Stimulated activated CD4-positive, alpha-beta T cell treated with anti-CD3 and anti-CD28 coated beads, Interleukin-2, amount 100 ng/mL, for 48 hours (primary cell): Measurements from ENCODE around the gene ZNFX1.

ENCODE experiments used
- DNase-seq, 2 donors: peaks; one replicate each; pipeline ENCODE4 v3.0.0-alpha.2; 2020

ZNFX1 gene

GRCh38 chr20:49291200-49291599 lies 13.3 kb upstream of the ZNFX1 start:
- no peak for DNase-seq

GRCh38 chr20:49290608-49291191 lies 12.8 kb upstream of the ZNFX1 start:
- no peak for DNase-seq

GRCh38 chr20:49288784-49289696 lies 11.2 kb upstream of the ZNFX1 start:
- DNase-seq = no peak

GRCh38 chr20:49288250-49288751 lies 10.4 kb upstream of the ZNFX1 start:
- no peak for DNase-seq

- no peak for DNase-seq
Observed at GRCh38 chr20:49287555-49288249, 9.8 kb upstream of the ZNFX1 start.

GRCh38 chr20:49286689-49287551 lies 9.1 kb upstream of the ZNFX1 start:
- DNase-seq = no peak

- no peak for DNase-seq
Observed at GRCh38 chr20:49285813-49286494, 8.1 kb upstream of the ZNFX1 start.

GRCh38 chr20:49285233-49285668 lies 7.4 kb upstream of the ZNFX1 start:
- no peak for DNase-seq

- no peak for DNase-seq
Observed at GRCh38 chr20:49284818-49285217, 7.0 kb upstream of the ZNFX1 start.

GRCh38 chr20:49283703-49284625 lies 6.1 kb upstream of the ZNFX1 start:
- no peak for DNase-seq

- no peak for DNase-seq
Observed at GRCh38 chr20:49283176-49283702, 5.4 kb upstream of the ZNFX1 start.

GRCh38 chr20:49282584-49283171 lies 4.8 kb upstream of the ZNFX1 start:
- DNase-seq = no peak

GRCh38 chr20:49281913-49282467 lies 4.1 kb upstream of the ZNFX1 start:
- DNase-seq = no peak

GRCh38 chr20:49281059-49281912 lies 3.4 kb upstream of the ZNFX1 start:
- no peak for DNase-seq

- DNase-seq = no peak
Observed at GRCh38 chr20:49280463-49281058, 2.7 kb upstream of the ZNFX1 start.

- no peak for DNase-seq
Observed at GRCh38 chr20:49279677-49280462, 2.0 kb upstream of the ZNFX1 start.
